Activated CD8-positive, alpha-beta memory T cell treated with anti-CD3 and anti-CD28 coated beads, Interleukin-2, amount 10 ng/mL, durations not matched to agents 7 days and 5 days (primary cell): ENCODE results near the gene CRAMP1. TPM values are rescaled to one million over a fixed set of nuclear protein-coding genes. Genes with fewer than 3 reads are reported as not detected.
A peak's percentile ranks its signal among the peaks of the same experiment; 100 is the strongest.

ENCODE experiments used
- ATAC-seq: fragments of 150-1000 bp; cut with Tn5 transposase; one replicate; pipeline ENCODE4 v1.10.0; 2021; ENCODE audit warnings: moderate library complexity
- CTCF ChIA-PET: fragments of 350-600 bp; sonication (Branson Sonifier 250); formaldehyde crosslinking; loops from one replicate; lab custom pipeline; 2021; ENCODE audit warnings: antibody characterized with exemption; lab: Charles Lee
- DNase-seq: peaks from one replicate; pipeline ENCODE4 v3.0.0-alpha.2; 2020
- H3K27ac Mint-ChIP-seq: one replicate; pipeline ENCODE4 v1.8.0; 2021; ENCODE audit warnings: mild to moderate bottlenecking, mixed read lengths
- H3K27me3 Mint-ChIP-seq: one replicate; pipeline ENCODE4 v1.8.0; 2021; ENCODE audit warnings: mixed read lengths
- H3K36me3 Mint-ChIP-seq: one replicate; pipeline ENCODE4 v1.8.0; 2021; ENCODE audit warnings: mild to moderate bottlenecking, mixed read lengths
- H3K4me1 Mint-ChIP-seq: one replicate; pipeline ENCODE4 v1.8.0; 2021; ENCODE audit warnings: mixed read lengths
- H3K4me3 Mint-ChIP-seq: one replicate; pipeline ENCODE4 v1.8.0; 2021; ENCODE audit warnings: mild to moderate bottlenecking, moderate library complexity, mixed read lengths
- H3K9me3 Mint-ChIP-seq: one replicate; pipeline ENCODE4 v1.8.0; 2022; ENCODE audit warnings: low read depth, mixed read lengths
- total RNA-seq, 2 experiments: library from RNA; stranded (reverse); gene quantifications; one replicate each; pipeline ENCODE4 v1.2.3, GENCODE V29; 2021

Gene CRAMP1
- total RNA-seq, 2 experiments from 2014 or later: 26.8 to 31.1 TPM

DNA sequence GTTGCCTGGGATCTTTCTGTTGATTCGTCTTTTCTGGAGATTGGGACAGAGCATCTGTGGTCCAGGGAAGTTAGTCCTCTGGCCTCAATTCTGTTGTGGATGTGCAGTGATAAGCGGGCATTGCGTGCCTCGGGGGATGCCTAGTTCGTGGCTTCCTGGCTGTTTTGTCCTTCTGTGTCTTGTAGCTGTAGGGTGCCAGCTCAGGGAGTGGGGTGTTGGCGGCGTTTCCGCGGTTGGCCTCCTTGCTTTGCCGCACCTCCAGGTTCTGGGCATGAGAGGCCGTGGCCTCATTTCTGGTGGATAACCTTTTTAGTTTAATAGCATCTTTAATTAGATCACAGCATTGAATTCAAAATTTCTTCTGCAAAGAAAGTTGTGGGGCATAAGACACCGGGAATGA is 64.5 kb downstream of the CRAMP1 start:
- CTCF ChIA-PET: interaction anchor here (1.8 to 3.9 kb wide), 2 partner anchors 30 to 47 kb away, joined by 4 to 35 read pairs; partner anchors contain the start of gene MAPK8IP3
- no peak for DNase-seq
- no peaks in the 10 kb centered on the region for H3K27me3 Mint-ChIP-seq
- no peaks in the 10 kb centered on the region for H3K9me3 Mint-ChIP-seq
- no peak for ATAC-seq
- no peak overlapping the region for H3K4me3 Mint-ChIP-seq
- H3K27ac Mint-ChIP-seq: no peak overlapping the region
- H3K4me1 Mint-ChIP-seq: peaks cover 30% of the 10 kb centered on the region
- peaks cover 14% of the 10 kb centered on the region for H3K36me3 Mint-ChIP-seq

DNA sequence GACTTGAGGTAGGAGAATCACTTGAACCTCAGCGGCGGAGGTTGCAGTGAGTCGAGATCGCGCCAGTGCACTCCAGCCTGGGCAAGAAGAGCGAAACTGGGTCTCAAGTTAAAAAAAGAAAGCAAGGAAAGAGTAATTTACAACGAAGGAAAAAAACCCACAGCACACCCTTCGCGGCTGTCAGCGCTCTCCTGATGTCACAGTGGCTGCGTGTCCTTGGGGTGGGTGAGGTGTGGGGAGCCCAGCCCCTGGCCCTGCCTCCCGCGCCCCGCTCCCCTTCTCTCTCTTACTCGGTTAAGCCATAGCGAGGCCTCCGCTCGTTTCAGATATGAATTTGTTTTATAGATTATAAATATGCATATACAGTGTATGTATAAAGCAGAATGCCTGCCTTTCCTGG is 65.2 kb downstream of the CRAMP1 start:
- DNase-seq (no peak), ATAC-seq (no peak)
- peak overlapping the region; percentile 45 for H3K4me3 Mint-ChIP-seq
- H3K27ac Mint-ChIP-seq: peak overlapping the region; percentile 45
- CTCF ChIA-PET: interaction anchor here (1.5 to 3.9 kb wide), 5 partner anchors 9 to 257 kb away, joined by 4 to 35 read pairs (median 5); partner anchors contain the start of genes MAPK8IP3 and UQCC4
- H3K27me3 Mint-ChIP-seq: no peaks in the 10 kb centered on the region
- H3K9me3 Mint-ChIP-seq: no peaks in the 10 kb centered on the region
- H3K36me3 Mint-ChIP-seq: peaks cover 8% of the 10 kb centered on the region
- H3K4me1 Mint-ChIP-seq: peaks cover 32% of the 10 kb centered on the region

DNA sequence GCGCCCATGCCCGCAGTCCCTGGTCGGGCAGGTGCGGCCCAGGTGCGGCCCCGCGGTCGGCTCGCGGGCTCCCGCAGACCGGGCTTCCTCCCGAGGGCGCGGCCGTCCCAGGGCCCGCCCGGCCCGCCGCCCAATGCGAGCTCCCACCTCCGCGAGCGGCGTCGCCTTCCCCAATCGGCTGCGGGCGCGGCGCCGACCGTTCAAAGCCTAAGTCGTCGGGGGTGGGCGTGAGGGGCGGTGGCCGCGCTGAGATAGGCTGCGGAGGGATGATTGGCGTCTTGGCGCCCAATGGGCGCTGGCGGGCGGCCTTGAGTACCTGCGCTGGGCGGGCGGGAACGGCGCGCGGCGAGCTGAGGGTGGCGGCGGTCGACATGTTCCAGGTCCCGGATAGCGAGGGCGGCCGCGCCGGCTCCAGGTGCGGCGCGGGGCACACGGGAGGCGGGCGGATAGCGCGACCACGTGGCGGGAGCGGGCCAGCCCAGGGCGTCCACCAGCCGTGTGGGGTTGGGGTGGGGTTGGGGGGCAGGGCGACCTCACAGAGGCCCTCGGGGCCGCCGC is 65.9 kb downstream of the CRAMP1 start, which contains the start of gene JPT2:
Gene JPT2 (plus strand): TSS at position 338 of the 558 bp plus-strand sequence. CDS start 34 bp downstream, at position 372.
- ATAC-seq: peak; percentile 98
- peaks cover 32% of the 10 kb centered on the region for H3K4me1 Mint-ChIP-seq
- peaks cover 4% of the 10 kb centered on the region for H3K36me3 Mint-ChIP-seq
- no peaks in the 10 kb centered on the region for H3K9me3 Mint-ChIP-seq
- no peaks in the 10 kb centered on the region for H3K27me3 Mint-ChIP-seq
- peak within 1 kb of the TSS; percentile 83 for H3K27ac Mint-ChIP-seq
- peak; percentile 97 for DNase-seq
- H3K4me3 Mint-ChIP-seq: peak within 1 kb of the TSS; percentile 93
- CTCF ChIA-PET: interaction anchor here (1.1 to 3.9 kb wide), 7 partner anchors 9 to 257 kb away, joined by 3 to 35 read pairs (median 4); partner anchors contain the start of genes MAPK8IP3 and UQCC4

DNA sequence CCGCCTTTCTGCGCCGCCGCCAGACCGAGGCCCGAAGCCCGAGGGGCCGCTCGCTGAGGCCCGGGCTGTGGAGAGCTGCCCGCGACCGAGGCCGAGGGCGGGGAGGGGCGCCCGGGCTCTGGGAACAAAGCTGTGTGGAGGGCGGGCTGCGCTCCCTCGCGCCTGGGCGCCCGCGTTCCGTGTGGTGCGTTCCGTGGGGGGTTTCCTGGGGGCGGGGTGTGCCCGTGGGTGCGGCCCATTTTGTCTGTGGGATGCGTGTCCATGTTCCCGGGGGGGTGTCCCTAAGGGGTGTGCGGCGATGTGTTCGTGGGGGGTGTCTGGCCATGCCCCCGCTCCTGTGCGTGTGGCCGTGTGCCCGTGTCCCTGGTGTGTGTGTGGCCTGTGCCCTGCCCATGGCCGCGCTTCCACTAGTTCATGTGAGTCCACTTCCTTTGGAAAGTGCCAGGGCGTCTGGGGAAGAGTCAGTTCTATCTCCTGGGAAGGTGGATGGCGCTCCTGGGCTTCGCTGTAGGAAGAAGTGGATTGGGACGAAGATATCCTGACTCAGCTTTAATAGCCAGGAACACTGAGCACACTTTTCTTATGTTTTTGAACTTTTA is 66.4 kb downstream of the CRAMP1 start:
- Mint-ChIP-seq H3K9me3 (no peaks in the 10 kb centered on the region), H3K27ac (peak overlapping the region; percentile 83), H3K36me3 (peaks cover 6% of the 10 kb centered on the region)

DNA sequence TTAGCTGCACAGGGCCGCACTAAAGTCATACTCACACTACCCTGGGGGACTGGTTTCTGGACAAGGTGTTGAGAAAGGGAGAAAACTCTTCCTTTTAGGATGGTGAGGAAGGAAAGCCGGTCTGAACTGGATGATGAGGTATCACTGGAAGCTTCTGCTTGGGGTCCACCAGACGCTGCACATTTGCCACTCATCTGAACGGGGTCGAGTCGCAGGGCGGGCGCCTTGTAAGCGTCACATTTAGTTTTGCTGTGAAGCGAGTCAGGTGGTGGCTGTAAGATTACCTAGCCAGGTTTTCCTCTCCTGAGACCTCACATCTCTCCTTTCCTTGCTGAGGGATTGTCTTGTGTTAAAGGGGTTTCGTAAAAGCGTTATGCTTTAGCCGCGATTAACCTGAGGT is 68.2 kb downstream of the CRAMP1 start:
- Mint-ChIP-seq H3K27me3 (no peaks in the 10 kb centered on the region), H3K4me1 (peaks cover 32% of the 10 kb centered on the region), H3K27ac (no peak overlapping the region), H3K36me3 (peaks cover 9% of the 10 kb centered on the region), H3K4me3 (no peak overlapping the region), H3K9me3 (no peaks in the 10 kb centered on the region)
- CTCF ChIA-PET: interaction anchor here (1.2 kb wide), 1 partner anchor 43 kb away, joined by 3 read pairs; no protein-coding TSS in a partner anchor
- DNase-seq (no peak), ATAC-seq (no peak)

More for the DNA sequence above, 66.4 kb downstream of the CRAMP1 start:
- DNase-seq: peak; percentile 54
- H3K27me3 Mint-ChIP-seq: no peaks in the 10 kb centered on the region
- CTCF ChIA-PET: interaction anchor here (1.1 to 3.9 kb wide), 7 partner anchors 8 to 258 kb away, joined by 3 to 35 read pairs (median 4); partner anchors contain the start of genes MAPK8IP3 and UQCC4
- H3K4me3 Mint-ChIP-seq: peak overlapping the region; percentile 93
- peak; percentile 21 for ATAC-seq
- peaks cover 32% of the 10 kb centered on the region for H3K4me1 Mint-ChIP-seq

- ATAC-seq (no peak), DNase-seq (no peak)
- Mint-ChIP-seq H3K4me3 (no peak overlapping the region), H3K4me1 (peaks cover 32% of the 10 kb centered on the region), H3K36me3 (peaks cover 14% of the 10 kb centered on the region), H3K27ac (no peak overlapping the region), H3K9me3 (no peaks in the 10 kb centered on the region), H3K27me3 (no peaks in the 10 kb centered on the region)
- CTCF ChIA-PET: interaction anchor here (1.2 kb wide), 1 partner anchor 43 kb away, joined by 3 read pairs; no protein-coding TSS in a partner anchor
Observed at GRCh38 chr16:1681032-1681431, 68.9 kb downstream of the CRAMP1 start.

DNA sequence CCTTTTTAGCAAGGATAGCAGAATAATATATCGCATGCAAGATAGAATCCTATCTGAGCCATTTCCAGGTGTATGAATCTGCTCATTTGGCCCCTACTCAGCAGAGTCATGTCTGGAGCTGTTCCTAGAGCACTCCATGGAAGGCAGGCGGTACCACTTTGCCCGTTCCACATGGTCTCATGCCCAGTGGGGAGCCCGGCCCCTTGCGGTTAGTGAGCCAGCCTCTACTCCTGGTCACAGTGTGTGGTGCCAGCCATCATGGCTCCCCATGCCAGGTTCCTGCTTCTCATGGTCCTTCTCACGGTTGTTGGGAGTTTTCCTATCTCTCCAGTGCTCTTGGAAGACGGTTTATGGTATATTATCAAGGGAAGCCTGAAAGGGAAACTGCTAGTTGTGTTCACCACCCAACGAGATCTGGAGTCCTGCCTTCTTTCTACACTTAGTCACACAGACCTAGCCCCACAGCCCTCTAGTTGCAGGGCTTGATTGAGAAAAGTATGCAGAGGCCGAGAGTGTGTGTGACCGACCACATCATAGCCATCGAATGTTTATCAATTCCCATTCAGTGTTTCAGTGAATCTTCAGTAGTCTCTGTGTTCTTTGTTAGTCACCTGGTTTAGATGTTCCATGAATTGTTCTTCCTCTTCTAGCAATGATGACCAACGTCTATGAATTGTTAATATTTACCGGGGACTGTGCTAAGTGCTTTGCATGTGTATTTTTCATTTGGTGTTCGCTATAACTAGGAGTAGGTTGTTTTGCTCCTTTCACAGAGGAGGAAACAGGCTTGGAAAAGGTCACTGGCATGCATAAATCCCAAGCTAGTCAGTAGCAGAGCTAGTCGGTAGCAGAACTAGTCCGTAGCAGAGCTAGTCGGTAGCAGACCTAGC is 75.5 kb downstream of the CRAMP1 start:
- ATAC-seq (no peak), DNase-seq (no peak)
- Mint-ChIP-seq H3K9me3 (no peaks in the 10 kb centered on the region), H3K27me3 (no peaks in the 10 kb centered on the region), H3K4me1 (peaks cover 6% of the 10 kb centered on the region), H3K36me3 (peaks cover 28% of the 10 kb centered on the region), H3K4me3 (no peak overlapping the region), H3K27ac (no peak overlapping the region)
- CTCF ChIA-PET: interaction anchor here (2.2 kb wide), 1 partner anchor 9 kb away, joined by 5 read pairs; the partner anchor contains the start of gene JPT2

DNA sequence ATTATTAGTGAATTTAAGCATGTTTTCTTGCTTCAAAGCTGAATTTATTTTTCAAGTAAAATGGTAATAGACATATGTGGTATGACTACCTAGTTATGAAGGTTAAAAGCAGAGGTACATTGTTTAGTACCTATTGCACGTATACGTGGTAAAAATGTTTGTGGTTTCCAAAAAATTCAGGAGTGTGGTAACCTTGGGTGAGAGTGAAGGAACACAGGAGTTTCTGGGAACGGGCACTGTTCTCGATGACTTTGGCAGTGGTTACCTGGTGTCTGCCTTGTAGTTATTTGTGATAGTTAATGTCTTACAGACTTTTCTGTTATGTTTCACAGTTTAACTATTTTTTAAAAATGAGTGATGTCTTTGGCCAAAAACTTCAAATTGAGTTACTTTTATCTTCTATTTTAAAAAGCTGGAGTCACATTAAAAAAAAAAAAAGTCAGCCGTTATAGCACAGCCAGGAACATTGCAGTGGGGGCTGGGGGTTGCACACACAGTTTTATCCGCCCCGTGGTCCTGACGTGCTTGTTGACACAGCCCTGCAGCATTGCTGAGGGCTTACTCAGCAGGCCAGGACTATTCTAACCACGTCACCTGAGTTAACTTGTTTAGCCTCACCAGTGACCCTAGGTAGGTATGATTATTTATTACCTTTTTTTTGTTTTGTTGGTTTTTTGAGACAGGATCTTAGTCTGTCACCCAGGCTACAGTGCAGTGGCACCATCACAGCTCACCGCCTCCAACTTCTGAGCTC is 76.8 kb downstream of the CRAMP1 start:
- Mint-ChIP-seq H3K36me3 (peaks cover 32% of the 10 kb centered on the region), H3K4me3 (no peak overlapping the region), H3K27me3 (no peaks in the 10 kb centered on the region), H3K4me1 (peaks cover 6% of the 10 kb centered on the region), H3K9me3 (no peaks in the 10 kb centered on the region), H3K27ac (peak overlapping the region; percentile 32)
- CTCF ChIA-PET: interaction anchor here (0.7 to 1.4 kb wide), 2 partner anchors 9 to 17 kb away, joined by 3 read pairs; no protein-coding TSS in a partner anchor
- ATAC-seq: no peak
- no peak for DNase-seq

DNA sequence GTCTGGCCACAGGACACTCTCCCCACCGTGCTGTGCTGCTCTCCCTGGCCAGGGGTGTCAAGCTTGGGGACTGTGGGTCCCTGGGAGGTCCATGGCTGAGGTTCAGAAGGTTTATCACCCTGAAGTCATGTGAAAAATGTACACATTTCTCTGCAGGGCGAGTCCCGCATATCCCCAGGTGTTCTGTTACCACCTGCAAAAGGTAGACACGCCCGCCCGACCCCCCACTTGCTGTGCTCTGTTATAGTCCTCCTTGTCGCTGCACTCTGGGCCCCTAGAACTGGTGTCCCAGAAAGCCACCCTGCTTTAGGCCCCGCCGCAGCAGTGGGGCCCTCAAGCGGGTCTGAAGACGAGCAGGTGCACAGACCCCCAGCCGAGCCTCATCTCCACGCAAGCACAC is 77.7 kb downstream of the CRAMP1 start:
- H3K27ac Mint-ChIP-seq: no peak overlapping the region
- H3K4me3 Mint-ChIP-seq: no peak overlapping the region
- ATAC-seq: no peak
- no peaks in the 10 kb centered on the region for H3K9me3 Mint-ChIP-seq
- CTCF ChIA-PET: no interaction called here
- DNase-seq: no peak
- H3K27me3 Mint-ChIP-seq: no peaks in the 10 kb centered on the region
- H3K4me1 Mint-ChIP-seq: peaks cover 6% of the 10 kb centered on the region
- peaks cover 34% of the 10 kb centered on the region for H3K36me3 Mint-ChIP-seq

DNA sequence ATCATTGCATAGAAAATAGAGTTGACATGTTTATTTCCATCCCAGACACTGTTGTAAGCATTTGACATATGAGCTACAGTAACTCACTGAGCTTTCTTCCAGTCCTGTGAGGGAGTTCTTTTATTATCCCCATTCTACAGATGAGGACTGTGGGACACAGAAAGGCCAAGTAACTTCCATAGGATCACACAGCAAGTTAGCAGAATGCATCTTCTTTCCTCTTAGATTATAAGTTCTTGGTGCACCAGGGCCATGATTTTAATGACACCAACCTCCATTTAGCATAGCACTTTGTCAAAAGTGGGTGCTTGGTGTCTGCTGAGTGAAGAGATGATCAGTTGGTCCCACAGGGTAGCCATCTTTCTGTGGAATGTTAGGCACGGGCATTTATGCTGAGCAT is 78.7 kb downstream of the CRAMP1 start:
- H3K4me3 Mint-ChIP-seq: no peak overlapping the region
- peaks cover 31% of the 10 kb centered on the region for H3K36me3 Mint-ChIP-seq
- DNase-seq: no peak
- H3K27me3 Mint-ChIP-seq: no peaks in the 10 kb centered on the region
- peaks cover 6% of the 10 kb centered on the region for H3K4me1 Mint-ChIP-seq
- CTCF ChIA-PET: interaction anchor here (1.0 to 1.1 kb wide), 2 partner anchors 15 to 34 kb away, joined by 3 to 4 read pairs; partner anchors contain the start of gene MAPK8IP3
- no peak overlapping the region for H3K27ac Mint-ChIP-seq
- no peak for ATAC-seq
- H3K9me3 Mint-ChIP-seq: no peaks in the 10 kb centered on the region

DNA sequence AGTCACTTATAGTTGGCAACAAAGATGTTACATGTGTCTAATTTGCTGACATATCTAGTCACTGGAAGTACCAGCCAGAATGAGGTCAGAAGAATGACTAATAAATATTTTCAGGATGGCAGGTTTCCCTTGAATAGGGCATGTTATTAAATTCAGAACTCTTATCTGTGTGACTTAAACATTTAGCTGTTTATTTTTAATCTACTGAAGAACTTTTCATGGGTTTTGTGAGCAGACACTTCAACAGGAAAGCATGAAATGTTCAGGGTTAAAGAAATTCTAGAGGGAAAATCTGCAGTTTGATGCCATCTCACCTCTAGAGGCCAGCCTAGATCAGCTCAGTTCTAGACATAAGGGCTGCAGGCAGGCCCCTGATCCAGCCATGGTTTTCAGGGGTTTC is 79.1 kb downstream of the CRAMP1 start:
- Mint-ChIP-seq H3K4me1 (peaks cover 6% of the 10 kb centered on the region), H3K4me3 (no peak overlapping the region), H3K36me3 (peaks cover 30% of the 10 kb centered on the region), H3K9me3 (no peaks in the 10 kb centered on the region), H3K27me3 (no peaks in the 10 kb centered on the region), H3K27ac (no peak overlapping the region)
- ATAC-seq (no peak), DNase-seq (no peak)
- CTCF ChIA-PET: interaction anchor here (1.0 to 1.1 kb wide), 2 partner anchors 15 to 33 kb away, joined by 3 to 4 read pairs; partner anchors contain the start of gene MAPK8IP3

- Mint-ChIP-seq H3K4me3 (no peak overlapping the region), H3K4me1 (peaks cover 6% of the 10 kb centered on the region), H3K27me3 (no peaks in the 10 kb centered on the region), H3K36me3 (peaks cover 33% of the 10 kb centered on the region), H3K9me3 (no peaks in the 10 kb centered on the region), H3K27ac (no peak overlapping the region)
- ATAC-seq (no peak), DNase-seq (no peak)
- CTCF ChIA-PET: interaction anchor here (1.1 kb wide), 1 partner anchor 14 kb away, joined by 4 read pairs; the partner anchor contains the start of gene MAPK8IP3
Observed at GRCh38 chr16:1691956-1692355, 79.8 kb downstream of the CRAMP1 start.
